Activated CD4-positive, alpha-beta T cell treated with anti-CD3 and anti-CD28 coated beads, Interleukin-2, amount 50 U/mL, for 24 hours (primary cell): Measurements from ENCODE around the gene PDE4B.
"Not testable (repeated sequence)": the region's sequence is repeated elsewhere in the genome, so short reads cannot be mapped to it uniquely, and the experiment has no call there.

Experiments used
- DNase-seq, 2 donors: peaks; one replicate each; pipeline ENCODE4 v3.0.0-alpha.2; 2020; ENCODE audit warnings: low read depth in 1 of 2, low spot score in 1 of 2

Gene PDE4B

DNA sequence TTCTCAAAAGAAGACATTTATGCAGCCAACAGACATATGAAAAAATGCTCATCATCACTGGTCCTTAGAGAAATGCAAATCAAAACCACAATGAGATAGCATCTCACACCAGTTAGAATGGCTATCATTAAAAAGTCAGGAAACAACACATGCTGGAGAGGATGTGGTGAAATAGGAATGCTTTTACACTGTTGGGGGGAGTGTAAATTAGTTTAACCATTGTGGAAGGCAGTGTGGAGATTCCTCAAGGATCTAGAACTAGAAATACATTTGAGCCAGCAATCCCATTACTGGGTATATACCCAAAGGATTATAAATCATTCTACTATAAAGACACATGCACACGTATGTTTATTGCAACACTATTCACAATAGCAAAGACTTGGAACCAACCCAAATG, 618.8 kb downstream of the PDE4B start:
- not testable (repeated sequence) for DNase-seq

GRCh38 chr1:66412704-66413103, 620.0 kb downstream of the PDE4B start:
- DNase-seq, result no peak

DNA sequence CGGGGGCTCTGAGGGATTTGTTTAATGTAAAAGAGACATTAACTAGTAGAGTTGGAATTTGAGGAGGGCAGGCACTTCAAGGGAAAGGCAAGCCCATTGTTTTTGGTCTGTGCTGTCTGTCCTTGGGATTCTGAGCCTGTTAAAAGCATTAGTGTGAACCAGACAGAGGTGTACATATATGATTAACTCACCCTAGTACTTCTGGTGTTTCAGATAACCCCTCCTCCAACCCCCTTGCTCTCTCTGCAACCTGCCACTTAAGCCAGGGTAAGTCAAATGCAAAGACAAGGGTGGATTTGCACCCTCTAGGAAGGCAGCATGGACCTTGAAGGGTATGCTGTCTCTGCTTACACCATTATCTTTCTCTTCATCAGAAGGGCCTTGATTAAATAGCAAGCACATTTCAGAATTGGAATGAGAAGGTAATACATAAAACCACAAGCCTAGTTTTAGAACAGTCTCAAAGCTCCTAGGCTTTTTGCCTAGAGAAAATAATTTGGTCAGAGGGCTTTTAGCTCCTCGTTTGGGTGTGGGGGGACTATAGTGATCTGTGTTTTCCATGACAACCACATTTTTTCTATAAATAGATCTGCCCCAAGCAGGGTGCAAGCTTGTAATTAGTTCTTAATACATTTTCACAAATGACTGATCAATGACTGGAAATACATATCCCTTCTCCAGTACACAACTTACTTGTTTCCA, 620.6 kb downstream of the PDE4B start:
- no peak for DNase-seq

DNA sequence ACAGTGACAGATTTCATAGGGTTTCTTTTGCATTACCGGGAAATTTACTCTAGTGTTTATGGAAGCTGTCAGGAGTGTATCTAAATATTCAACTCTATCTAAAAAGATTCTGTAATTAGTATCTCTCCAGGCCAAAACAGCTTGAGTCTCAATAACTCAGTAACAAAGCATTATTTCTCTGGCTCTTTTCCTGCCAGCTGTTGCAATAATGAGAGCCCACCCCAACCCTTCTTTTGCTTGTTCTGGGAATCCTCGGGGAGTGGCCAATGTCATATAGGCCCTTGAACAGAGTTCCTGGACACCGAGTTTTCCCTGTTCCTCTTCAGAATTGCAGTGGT, 621.1 kb downstream of the PDE4B start:
- no peak for DNase-seq

DNA sequence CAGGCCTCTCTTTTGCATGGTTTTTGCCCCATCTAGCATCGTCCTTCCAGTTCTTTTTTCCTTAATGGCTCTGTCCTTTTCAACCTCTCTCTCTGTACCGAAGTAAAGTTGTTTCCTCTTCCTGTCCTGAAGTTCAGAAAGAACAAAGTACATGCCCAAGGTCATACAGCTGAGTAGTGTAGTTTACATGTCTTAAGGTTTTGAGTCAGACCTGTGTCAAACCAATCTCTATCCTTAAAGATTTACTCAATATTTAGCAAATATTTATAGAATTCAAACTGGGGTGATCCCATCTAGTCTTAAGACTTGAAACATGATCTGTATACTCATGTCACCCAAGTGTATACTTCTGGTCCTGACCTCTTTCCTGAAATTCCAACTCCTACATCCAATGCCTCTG, 622.6 kb downstream of the PDE4B start:
- no peak for DNase-seq

DNA sequence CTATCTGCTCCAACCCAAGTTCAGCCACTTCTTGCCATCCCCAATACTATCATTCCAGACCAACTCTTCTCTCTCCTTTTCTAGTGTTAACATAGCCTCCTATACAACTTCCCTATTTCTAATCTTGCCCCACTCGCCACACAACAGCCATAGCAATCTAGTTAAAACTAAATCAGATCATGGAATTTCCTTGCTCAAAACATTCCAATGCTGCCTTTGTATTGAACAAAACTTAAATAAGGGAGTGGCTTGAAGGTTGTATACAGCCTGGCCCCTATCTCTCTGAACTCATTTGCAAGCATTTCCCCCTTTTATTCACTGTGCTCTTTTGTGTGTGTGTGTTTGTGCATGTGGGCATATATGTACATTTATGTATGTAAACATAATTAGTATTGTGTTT, 623.2 kb downstream of the PDE4B start:
- no peak for DNase-seq

DNA sequence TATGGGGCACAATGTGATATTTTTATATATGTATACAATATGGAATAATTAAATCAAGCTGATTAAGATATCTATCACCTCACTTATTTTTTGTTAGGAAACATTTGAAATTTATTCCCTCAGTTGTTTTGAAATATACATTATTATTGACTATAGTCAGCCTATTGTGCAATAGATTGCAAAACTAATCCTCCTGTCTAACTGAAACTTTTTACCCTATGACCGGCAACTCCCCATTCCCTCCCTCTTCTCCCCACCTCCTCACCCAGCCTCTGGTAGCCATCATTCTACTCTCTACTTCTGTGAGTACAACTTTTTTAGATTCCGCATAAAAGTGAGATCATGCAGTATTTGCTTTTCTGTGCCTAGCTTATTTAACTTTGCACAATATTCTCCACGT, 623.6 kb downstream of the PDE4B start:
- no peak for DNase-seq

- no peak for DNase-seq
These were observed 625.3 kb downstream of the PDE4B start for GRCh38 chr1:66418021-66418420.

DNA sequence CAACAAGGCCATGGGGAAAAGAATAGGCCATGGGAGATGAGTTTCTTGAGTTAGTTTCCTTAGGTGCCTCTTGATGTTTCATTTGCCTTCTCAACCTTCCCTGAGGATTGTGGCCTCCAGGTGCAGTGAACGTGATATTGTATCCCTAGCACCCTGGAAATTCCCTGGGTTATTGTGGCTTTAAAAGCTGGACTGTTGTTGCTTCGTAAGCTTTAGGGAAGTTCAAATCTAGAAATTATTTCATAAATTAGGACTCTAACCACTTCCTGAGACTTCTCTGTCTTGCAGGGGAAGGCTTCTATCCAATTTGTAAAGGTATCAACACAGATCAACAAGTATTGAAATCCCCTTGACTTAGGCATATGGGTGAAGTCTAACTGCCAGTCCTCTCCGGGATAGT, 627.5 kb downstream of the PDE4B start:
- not testable (repeated sequence) for DNase-seq

DNA sequence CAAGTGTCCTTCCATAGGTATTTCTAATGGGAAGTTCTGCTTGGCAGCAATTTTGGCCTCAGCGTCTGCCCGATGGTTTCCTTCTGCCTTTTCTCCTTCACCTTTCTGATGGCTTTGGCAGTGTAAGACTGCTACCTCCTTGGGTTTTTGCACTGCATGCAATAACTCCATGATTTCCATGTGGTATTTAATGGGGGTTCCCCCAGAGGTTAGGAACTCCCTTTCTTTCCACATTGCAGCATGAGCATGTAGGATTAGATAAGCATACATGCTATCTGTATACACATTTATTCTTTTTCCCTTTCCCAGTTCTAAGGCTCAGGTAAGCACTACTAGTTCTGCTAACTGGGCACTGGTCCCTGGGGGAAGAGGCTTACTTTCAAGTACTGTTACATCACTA, 628.2 kb downstream of the PDE4B start:
- DNase-seq, result not testable (repeated sequence)

DNA sequence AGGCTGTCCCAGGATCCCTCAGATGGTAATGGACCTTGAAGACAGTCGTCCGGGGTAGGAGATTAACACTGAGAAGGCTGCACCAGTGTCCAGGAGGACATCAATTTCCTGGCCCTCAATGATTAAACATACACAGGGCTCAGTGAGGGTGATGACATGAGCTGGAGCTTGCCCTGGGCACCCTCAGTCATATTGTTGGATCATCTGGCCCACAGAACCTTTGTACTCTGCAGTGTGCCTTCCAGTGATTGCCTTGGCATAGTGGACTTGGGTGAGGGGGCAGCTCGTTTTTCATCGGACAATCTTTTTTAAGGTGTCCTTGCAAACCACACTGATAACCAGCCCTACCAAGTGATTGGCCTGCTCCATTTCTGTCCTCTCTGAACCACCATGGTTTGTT, 630.1 kb downstream of the PDE4B start:
- DNase-seq, result no peak
